Frontal cortex (tissue), 4 donors: ENCODE measurements around the gene THOP1. TPM values are rescaled to one million over a fixed set of nuclear protein-coding genes. Genes with fewer than 3 reads are reported as not detected.

ENCODE experiments used
- DNase-seq, 2 donors: peaks; one replicate each; pipeline ENCODE4 v3.0.0; 2012; ENCODE audit warnings: low spot score in 2 of 2
- FAIRE-seq: peaks from 2 replicates; lab custom pipeline; 2012; peaks lifted over from hg19 to GRCh38; lab: Jason Lieb, UNC
- total RNA-seq: library from RNA; depleted of rRNA; stranded (reverse); fragments of >200 nt; gene quantifications from one replicate; pipeline ENCODE4 v1.2.3, GENCODE V29; 2014
- donor health status: control.
- donor health status: control.
- donor health status: control.

The THOP1 gene
- 31.4 TPM for total RNA-seq

- DNase-seq (peak; percentile 98), FAIRE-seq (no peak)
Measured at GRCh38 chr19:2785244-2785997, at the start of gene THOP1. TSS of gene THOP1 (plus strand) at chr19:2785503. CDS start at chr19:2785663, 160 bp downstream.

DNA sequence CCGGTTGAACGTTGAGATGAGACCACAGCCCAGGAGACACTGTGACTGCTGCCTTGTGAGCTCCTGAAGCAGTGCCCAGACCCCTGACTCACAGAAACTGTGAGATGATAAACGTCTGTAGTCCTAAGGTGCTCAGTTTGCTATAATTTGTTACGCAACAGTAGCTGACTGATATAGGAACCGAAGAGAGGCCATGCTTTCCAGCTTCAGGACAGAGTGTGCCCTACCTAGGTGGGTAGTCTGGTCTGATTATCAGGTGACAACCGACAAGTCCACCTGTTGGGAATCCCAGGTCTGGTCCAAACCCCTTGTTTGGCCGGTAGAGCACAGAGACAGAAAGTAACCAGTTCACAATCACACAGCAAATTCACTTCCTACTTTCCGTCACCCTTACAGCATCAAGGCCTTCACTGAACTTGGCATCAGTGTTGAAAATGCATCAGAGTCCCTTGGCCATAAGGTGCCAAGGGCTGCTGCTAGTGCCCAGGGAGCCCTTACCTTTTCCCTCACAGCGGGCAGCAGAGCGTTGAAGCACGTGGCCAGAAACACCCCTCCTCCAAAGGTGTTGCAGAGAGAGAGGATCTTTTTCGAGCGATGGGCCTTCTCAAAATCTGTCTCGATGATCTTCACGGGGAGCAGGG is 48.6 kb upstream of the THOP1 start:
- FAIRE-seq = no peak
- DNase-seq = no peak

- no peak for FAIRE-seq
- DNase-seq = peak; percentile 100
Measured at GRCh38 chr19:2739602-2740313, 45.5 kb upstream of the THOP1 start, which contains the start of gene SLC39A3. TSS of gene SLC39A3 (minus strand) at chr19:2740017. CDS start at chr19:2737257, 2,760 bp downstream.

- no peak for DNase-seq
Measured at GRCh38 chr19:2740314-2740656, 45.0 kb upstream of the THOP1 start.

GRCh38 chr19:2743099-2743498 is 42.2 kb upstream of the THOP1 start:
- FAIRE-seq (no peak), DNase-seq (no peak)

More at GRCh38 chr19:2740314-2740656, 45.0 kb upstream of the THOP1 start:
- no peak for FAIRE-seq

DNA sequence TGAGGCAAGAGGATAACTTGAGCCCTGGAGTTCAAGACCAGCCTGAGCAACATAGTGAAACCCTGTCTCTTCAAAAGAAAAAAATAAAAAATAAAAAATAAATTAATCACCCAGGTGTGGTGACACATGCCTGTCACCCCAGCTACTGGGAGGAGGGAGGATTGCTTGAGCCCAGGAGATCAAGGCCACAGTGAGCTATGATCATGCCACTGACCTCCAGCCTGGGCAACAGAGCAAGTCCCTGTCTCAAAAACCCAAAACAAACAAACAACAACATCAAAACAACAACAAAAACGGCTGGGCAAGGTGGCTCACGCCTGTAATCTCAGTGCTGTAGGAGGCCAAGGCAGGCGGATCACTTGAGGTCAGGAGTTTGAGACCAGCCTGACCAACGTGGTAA is 41.2 kb upstream of the THOP1 start:
- DNase-seq (no peak), FAIRE-seq (no peak)

DNA sequence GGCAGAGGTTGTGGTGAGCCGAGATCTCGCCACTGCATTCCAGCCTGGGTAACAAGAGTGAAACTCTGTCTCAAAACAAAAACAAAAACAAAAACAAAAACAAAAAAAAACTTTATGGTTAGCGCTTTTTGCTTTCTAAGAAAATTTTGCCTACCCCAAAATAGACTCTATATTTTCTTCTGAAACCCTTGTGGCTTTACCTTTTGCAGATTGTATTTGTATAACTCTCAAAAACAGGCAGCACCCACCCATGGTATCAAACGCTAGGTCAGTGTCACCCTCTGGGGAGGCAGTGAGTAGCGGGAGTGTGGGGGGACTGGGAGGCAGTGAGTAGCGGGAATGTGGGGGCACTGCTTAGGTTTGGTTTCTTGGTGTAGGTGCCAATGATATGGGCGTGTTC is 38.0 kb upstream of the THOP1 start:
- FAIRE-seq (no peak), DNase-seq (no peak)

GRCh38 chr19:2750808-2751437 is 34.4 kb upstream of the THOP1 start:
- DNase-seq (no peak), FAIRE-seq (no peak)

DNA sequence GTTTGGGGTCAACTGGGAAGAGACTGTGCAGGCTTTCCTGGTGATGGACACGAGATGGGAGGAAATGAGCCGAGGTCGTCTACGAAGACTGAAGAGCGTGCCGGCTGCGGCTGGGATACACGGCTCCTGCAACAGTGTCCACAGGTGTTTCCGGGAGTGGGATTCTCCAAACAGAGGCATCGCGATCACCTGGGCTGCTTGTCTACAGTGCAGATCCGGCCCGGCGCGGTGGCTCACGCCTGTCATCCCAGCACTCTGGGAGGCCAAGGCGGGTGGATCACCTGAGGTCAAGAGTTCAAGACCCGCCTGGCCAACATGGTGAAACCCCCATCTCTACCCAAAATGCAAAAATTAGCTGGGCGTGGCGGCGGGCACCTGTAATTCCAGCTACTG is 33.9 kb upstream of the THOP1 start:
- no peak for FAIRE-seq

GRCh38 chr19:2754659-2755447 is 30.4 kb upstream of the THOP1 start:
- FAIRE-seq = no peak

More for the DNA sequence above, 33.9 kb upstream of the THOP1 start:
- no peak for DNase-seq

DNA sequence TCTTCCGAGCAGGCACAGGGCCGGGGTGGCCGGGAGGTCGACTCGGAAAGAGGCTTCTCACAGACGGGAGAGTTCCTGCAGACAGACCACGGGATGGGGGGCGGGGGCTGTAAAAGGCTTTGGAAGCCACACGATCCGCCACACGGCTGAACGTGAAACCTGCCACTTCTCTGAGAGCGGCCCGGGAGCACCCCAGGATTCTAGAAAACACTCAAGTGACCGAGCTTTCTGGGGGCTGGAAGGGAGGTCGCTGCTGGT is 29.9 kb upstream of the THOP1 start:
- FAIRE-seq (no peak), DNase-seq (no peak)

More at GRCh38 chr19:2754659-2755447, 30.4 kb upstream of the THOP1 start:
- DNase-seq = no peak

- no peak for FAIRE-seq
- DNase-seq = no peak
Measured at GRCh38 chr19:2755811-2756210, 29.5 kb upstream of the THOP1 start.

- FAIRE-seq (no peak), DNase-seq (no peak)
Measured at GRCh38 chr19:2756477-2756876, 28.8 kb upstream of the THOP1 start.

- FAIRE-seq (no peak), DNase-seq (no peak)
Measured at GRCh38 chr19:2756921-2757881, 28.1 kb upstream of the THOP1 start.

- no peak for FAIRE-seq
- no peak for DNase-seq
Measured at GRCh38 chr19:2758601-2759313, 26.5 kb upstream of the THOP1 start.

DNA sequence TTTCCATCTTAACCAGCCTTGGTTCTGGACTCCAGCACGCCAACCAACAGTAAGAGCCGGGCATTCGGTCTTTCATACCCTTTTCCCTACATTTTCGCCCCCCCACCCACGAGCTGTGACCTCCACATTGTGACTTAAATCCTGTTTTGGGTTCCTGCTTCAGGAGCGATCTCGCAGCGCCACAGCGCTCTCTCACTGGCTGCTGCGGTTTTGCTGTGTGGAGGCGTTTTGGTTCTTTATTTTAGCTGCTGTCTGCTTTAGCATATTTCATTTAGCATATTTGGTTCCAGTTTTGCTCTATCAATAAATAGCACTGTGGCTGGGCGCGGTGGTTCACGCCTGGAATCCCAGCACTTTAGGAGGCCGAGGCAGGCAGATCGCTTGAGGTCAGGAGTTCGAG is 25.9 kb upstream of the THOP1 start:
- FAIRE-seq = no peak
- no peak for DNase-seq

DNA sequence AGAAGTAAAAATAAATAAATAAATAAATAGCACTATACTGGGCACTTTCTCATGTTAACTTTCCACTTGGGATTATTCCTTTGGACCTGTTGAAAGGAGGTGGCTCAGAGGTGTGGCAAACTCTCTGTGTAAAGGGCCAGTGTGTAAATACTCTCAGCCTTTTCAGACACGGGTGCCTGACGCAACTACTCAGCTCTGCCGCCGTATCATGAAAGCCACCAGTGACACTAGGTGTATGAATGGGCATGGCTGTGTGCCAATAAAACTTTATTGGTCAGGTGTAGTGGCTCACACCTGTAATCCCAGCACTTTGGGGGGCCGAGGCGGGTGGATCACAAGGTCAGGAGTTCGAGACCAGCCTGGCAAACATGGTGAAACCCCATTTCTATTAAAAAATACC is 25.3 kb upstream of the THOP1 start:
- no peak for DNase-seq
- no peak for FAIRE-seq

- DNase-seq (no peak), FAIRE-seq (no peak)
Measured at GRCh38 chr19:2761309-2761677, 24.0 kb upstream of the THOP1 start.
